KMS-11 (cell line): Measurements from ENCODE around the gene TMEM143.
"Not testable (repeated sequence)": the region's sequence is repeated elsewhere in the genome, so short reads cannot be mapped to it uniquely, and the experiment has no call there.

Source experiments
- H2AFZ ChIP-seq: fragments of 200-600 bp; sonication (generic); 2 replicates; pipeline ENCODE4 v1.6.1; 2016; ENCODE audit warnings: antibody characterized with exemption, mixed run types, low read depth
- H3K27ac ChIP-seq: fragments of 200-600 bp; sonication (generic); 2 replicates; pipeline ENCODE4 v1.6.1; 2016; ENCODE audit warnings: mild to moderate bottlenecking, mixed run types
- H3K27me3 ChIP-seq: fragments of 200-600 bp; sonication (generic); 2 replicates; pipeline ENCODE4 v1.6.1; 2017; ENCODE audit warnings: mild to moderate bottlenecking, low read depth, mixed run types, moderate library complexity; ENCODE audit not compliant: insufficient read depth
- H3K36me3 ChIP-seq: fragments of 200-600 bp; sonication (generic); 2 replicates; pipeline ENCODE4 v1.6.1; 2017; ENCODE audit warnings: mild to moderate bottlenecking, mixed run types; ENCODE audit not compliant: insufficient read depth
- H3K4me1 ChIP-seq: fragments of 200-600 bp; sonication (generic); 2 replicates; pipeline ENCODE4 v1.6.1; 2016; ENCODE audit warnings: mild to moderate bottlenecking, low read depth, mixed run types; ENCODE audit not compliant: poor library complexity, severe bottlenecking
- H3K4me2 ChIP-seq: fragments of 200-600 bp; sonication (generic); 2 replicates; pipeline ENCODE4 v1.7.0; 2016; ENCODE audit warnings: mild to moderate bottlenecking, mixed run types
- H3K4me3 ChIP-seq: fragments of 200-600 bp; sonication (generic); IDR thresholded peaks from 2 replicates; pipeline ENCODE4 v1.6.1; 2017; ENCODE audit warnings: low read depth, low read length, mixed read lengths; ENCODE audit not compliant: insufficient read depth
- H3K79me2 ChIP-seq: fragments of 200-600 bp; sonication (generic); 2 replicates; pipeline ENCODE4 v1.6.1; 2016; ENCODE audit warnings: low read depth, mixed run types; ENCODE audit not compliant: insufficient read depth
- H3K9ac ChIP-seq: fragments of 200-600 bp; sonication (generic); 2 replicates; pipeline ENCODE4 v1.6.1; 2016; ENCODE audit warnings: mild to moderate bottlenecking, mixed run types
- H4K20me1 ChIP-seq: fragments of 200-600 bp; sonication (generic); 2 replicates; pipeline ENCODE4 v1.6.1; 2016; ENCODE audit warnings: mild to moderate bottlenecking, mixed run types; ENCODE audit not compliant: insufficient read depth
- TF ChIP-seq, protein P1 (sequence below): fragments of 200-600 bp; sonication (generic); conservative IDR thresholded peaks from 2 replicates; pipeline ENCODE4 v1.6.1; 2017; ENCODE audit warnings: low read depth, mild to moderate bottlenecking, antibody characterized with exemption, low read length, moderate library complexity, mixed read lengths

TMEM143 gene

DNA sequence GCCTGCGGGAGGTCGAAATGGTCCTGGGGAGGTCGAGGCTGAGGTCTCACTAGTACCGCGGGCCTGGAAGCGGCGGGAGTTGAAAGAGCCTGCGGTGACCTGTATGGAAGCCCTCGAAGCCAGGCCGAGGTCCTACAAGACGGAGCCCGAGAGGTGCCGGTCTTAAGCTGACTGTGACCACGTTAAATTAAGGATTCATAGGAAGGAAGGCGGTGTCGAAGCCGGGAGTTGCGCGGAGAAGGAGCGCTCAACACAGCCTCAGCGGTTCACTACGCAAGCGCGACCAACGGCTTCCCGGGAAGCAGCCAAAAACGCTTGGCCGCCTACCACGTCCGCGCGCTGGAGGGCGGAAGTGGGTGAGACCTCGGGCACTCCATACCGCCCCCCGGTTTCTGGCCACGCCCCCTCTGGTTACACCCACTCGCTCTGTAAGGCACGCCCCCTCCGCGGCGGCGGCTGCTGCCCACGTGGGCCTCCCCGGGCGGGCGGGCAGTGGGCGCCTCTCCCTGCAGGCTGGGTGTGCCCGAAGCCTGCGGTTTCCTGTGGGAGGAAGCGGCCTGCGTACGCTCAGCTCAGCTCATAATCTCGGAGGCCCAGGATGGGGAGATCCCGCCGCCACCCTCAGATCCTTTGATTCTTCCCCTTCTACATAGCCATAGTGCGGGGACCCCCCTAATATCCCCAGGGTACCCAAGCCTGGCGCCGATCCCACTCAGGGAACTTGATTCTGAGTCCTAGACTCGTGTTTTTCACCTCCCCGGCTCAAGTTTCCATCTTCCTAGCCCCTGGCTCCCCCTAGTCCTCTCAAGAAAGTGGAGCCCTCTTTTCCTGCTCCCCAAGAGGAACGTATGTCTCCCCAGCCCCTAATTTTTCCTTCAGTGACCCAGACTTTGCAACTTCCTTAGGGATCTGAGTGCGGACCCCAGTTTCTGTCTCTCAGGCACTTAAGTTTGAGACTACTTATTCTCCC lies 41.8 kb downstream of the TMEM143 start:
- Histone ChIP-seq H3K4me1 (peaks cover 57% of the 10 kb centered on the region), H2AFZ (peak overlapping the region; percentile 74), H3K4me2 (peak overlapping the region; percentile 99), H3K9ac (peak overlapping the region; percentile 83), H3K79me2 (peaks cover 8% of the 10 kb centered on the region; the same call in 1 of the 2 replicates), H3K36me3 (no peaks in the 10 kb centered on the region), H3K4me3 (no peak overlapping the region), H3K27me3 (no peaks in the 10 kb centered on the region), H3K27ac (peak overlapping the region; percentile 92), H4K20me1 (no peaks in the 10 kb centered on the region)
- TF ChIP-seq, protein P1, sequence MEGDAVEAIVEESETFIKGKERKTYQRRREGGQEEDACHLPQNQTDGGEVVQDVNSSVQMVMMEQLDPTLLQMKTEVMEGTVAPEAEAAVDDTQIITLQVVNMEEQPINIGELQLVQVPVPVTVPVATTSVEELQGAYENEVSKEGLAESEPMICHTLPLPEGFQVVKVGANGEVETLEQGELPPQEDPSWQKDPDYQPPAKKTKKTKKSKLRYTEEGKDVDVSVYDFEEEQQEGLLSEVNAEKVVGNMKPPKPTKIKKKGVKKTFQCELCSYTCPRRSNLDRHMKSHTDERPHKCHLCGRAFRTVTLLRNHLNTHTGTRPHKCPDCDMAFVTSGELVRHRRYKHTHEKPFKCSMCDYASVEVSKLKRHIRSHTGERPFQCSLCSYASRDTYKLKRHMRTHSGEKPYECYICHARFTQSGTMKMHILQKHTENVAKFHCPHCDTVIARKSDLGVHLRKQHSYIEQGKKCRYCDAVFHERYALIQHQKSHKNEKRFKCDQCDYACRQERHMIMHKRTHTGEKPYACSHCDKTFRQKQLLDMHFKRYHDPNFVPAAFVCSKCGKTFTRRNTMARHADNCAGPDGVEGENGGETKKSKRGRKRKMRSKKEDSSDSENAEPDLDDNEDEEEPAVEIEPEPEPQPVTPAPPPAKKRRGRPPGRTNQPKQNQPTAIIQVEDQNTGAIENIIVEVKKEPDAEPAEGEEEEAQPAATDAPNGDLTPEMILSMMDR: no peak

GRCh38 chr19:48321372-48321621 lies 42.4 kb downstream of the TMEM143 start:
- H3K4me1 ChIP-seq: peaks cover 51% of the 10 kb centered on the region
- H3K27me3 ChIP-seq: no peaks in the 10 kb centered on the region
- H3K4me3 ChIP-seq: no peak overlapping the region
- no peaks in the 10 kb centered on the region for H3K36me3 ChIP-seq
- peak overlapping the region; percentile 74 for H3K4me2 ChIP-seq
- peak overlapping the region; percentile 83 for H3K9ac ChIP-seq
- TF ChIP-seq, protein P1: no peak
- peaks cover 5% of the 10 kb centered on the region; the same call in 1 of the 2 replicates for H3K79me2 ChIP-seq
- H4K20me1 ChIP-seq: no peaks in the 10 kb centered on the region
- H3K27ac ChIP-seq: peak overlapping the region; percentile 92
- H2AFZ ChIP-seq: peak overlapping the region; percentile 74

GRCh38 chr19:48319647-48320541 lies 43.8 kb downstream of the TMEM143 start:
- no peak overlapping the region for H3K4me3 ChIP-seq
- TF ChIP-seq, protein P1: peak; percentile 93
- H3K27me3 ChIP-seq: no peaks in the 10 kb centered on the region
- peaks cover 41% of the 10 kb centered on the region for H3K4me1 ChIP-seq
- H3K27ac ChIP-seq: no peak overlapping the region
- no peaks in the 10 kb centered on the region for H3K36me3 ChIP-seq
- H4K20me1 ChIP-seq: no peaks in the 10 kb centered on the region
- H3K79me2 ChIP-seq: no peaks in the 10 kb centered on the region
- H3K4me2 ChIP-seq: no peak overlapping the region; the same call in 1 of the 2 replicates
- H3K9ac ChIP-seq: no peak overlapping the region
- peak overlapping the region; percentile 74 for H2AFZ ChIP-seq

- no peaks in the 10 kb centered on the region for H3K79me2 ChIP-seq
- H3K4me3 ChIP-seq: no peak overlapping the region
- no peak overlapping the region for H3K4me2 ChIP-seq
- H3K27ac ChIP-seq: no peak overlapping the region
- no peak overlapping the region for H2AFZ ChIP-seq
- H3K36me3 ChIP-seq: no peaks in the 10 kb centered on the region
- TF ChIP-seq, protein P1: no peak
- no peaks in the 10 kb centered on the region for H3K27me3 ChIP-seq
- no peaks in the 10 kb centered on the region for H4K20me1 ChIP-seq
- no peak overlapping the region for H3K9ac ChIP-seq
- peaks cover 27% of the 10 kb centered on the region for H3K4me1 ChIP-seq
These were observed 45.3 kb downstream of the TMEM143 start for GRCh38 chr19:48318286-48318987.

DNA sequence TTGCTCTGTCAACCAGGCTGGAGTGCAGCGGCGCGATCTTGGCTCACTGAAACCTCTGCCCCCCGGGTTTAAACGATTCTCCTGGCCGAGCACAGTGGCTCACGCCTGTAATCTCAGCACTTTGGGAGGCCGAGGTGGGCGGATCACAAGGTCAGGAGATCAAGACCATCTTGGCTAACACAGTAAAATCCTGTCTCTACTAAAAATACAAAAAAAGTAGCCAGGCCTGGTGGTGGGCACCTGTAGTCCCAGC lies 46.1 kb downstream of the TMEM143 start:
- H3K27ac ChIP-seq, H2AFZ ChIP-seq, H3K9ac ChIP-seq, H3K4me3 ChIP-seq, H3K36me3 ChIP-seq, H3K4me2 ChIP-seq, H3K79me2 ChIP-seq, H4K20me1 ChIP-seq, H3K27me3 ChIP-seq: not testable (repeated sequence)
- H3K4me1 ChIP-seq: peaks cover 19% of the 10 kb centered on the region
